IPS-NIHi11 (cell line): ENCODE measurements around the gene OR2Y1.
"Not testable (repeated sequence)": the region's sequence is repeated elsewhere in the genome, so short reads cannot be mapped to it uniquely, and the experiment has no call there.

Experiments used
- DNase-seq: peaks from one replicate; pipeline ENCODE4 v3.0.0; 2012; ENCODE audit warnings: mixed read lengths, low spot score

The OR2Y1 gene

GRCh38 chr5:180739271-180739670 is 587 bp downstream of the OR2Y1 start:
- no peak for DNase-seq

DNA sequence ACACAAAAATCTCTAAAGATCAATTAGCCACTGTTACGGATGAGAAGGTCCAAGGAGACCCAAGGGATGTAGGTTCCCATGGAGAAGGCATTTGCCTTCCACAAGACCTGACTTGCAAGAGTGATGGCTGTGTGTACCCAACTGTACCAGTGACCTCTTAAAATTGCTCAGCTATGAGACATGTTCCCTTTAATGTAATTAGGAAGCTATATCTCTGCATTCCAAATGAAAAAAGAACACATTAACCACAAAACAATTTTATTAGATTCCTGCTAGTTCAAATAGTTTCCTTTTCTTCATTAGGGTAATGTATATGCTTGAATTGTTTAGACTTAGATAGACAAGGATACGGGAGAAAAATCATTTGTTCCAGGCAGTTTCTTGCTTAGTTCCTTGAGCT is 3.3 kb downstream of the OR2Y1 start:
- no peak for DNase-seq

GRCh38 chr5:180724944-180725343 is 14.9 kb downstream of the OR2Y1 start:
- no peak for DNase-seq

DNA sequence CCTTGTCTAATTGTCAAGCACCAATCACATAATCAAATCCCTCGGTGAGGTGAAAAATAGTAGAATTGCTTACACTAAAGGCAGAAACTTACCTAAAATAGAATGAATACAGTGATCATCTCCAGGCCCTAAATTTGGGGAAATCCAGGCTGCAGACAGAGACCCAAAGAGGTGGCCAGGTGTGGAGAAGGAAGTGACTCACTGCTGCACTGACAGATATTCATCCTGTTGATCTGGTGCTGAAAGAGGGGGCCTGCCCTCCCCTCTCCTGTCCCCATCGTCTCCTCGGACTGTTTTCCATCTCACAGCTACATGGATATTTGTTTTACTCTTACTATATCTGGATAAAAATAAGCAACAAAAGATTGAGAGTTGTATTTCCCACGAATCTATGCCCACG is 15.9 kb downstream of the OR2Y1 start:
- no peak for DNase-seq

GRCh38 chr5:180720486-180720885 is 19.4 kb downstream of the OR2Y1 start:
- no peak for DNase-seq

DNA sequence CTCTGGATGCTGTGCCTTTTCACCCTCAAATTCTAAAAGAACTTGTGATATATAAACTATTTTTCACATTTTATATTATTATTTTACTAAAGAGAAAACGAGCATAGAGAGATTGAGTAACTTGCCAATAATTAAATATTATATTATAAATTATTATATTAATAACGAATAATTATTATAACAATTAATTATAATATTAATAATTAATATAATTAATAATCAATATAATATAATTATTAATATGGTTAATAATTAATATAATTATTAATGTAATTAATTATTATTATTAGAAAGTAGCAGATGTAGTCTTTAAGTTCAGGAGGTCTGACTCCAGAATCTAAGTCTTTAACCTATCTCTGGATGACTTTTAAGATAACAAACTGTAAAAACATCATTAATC is 20.1 kb downstream of the OR2Y1 start:
- DNase-seq: no peak

DNA sequence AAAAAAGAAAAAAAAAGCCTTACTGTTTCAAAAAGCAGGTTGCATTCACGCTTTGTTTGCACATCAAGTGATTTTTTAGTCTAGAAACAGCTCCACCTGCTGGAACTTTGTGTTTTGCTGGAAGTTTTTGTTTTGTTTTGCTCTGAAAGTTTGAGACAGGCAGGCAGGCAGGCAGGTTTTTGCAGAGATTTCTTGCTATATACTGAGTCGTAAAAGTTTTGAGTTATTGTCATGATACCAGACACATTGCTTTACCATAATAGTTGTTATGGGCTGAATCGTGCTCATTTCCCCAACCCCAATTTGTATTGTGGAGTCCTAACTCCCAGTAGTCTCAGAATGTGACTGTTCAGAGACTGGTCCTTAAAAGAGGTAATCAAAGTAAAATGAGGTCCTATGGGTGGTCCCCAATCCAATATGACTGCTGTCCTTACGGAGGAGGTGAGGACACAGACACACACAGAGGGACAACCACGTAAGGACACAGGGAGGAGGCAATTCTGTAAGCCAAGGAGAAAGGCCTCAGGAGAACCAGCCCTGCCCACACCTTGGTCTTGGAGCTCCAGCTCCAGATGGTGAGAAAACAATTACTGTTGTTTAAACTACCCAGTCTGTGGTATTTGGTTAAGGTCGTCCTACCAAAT is 20.9 kb downstream of the OR2Y1 start:
- peak; percentile 42 for DNase-seq

DNA sequence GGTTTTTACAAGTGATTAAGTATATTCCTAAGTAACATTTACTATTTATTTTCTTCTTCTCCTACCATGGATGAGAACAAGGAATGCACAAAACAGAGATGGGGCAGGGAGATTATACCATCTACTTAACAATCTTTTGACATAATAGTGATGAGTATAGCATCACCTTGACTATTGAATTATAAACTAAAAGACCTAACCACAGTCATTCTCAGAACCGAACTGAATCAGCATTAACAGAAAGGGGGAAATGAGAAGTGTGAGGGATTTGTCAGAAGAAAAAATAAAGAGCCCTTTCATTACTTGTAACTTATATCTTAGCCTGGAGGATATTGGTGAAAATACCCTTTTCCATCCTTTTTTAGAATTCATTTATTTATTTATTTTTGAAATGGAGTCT is 21.9 kb downstream of the OR2Y1 start:
- no peak for DNase-seq

- DNase-seq: no peak
Measured at GRCh38 chr5:180704362-180704761, 35.5 kb downstream of the OR2Y1 start.

DNA sequence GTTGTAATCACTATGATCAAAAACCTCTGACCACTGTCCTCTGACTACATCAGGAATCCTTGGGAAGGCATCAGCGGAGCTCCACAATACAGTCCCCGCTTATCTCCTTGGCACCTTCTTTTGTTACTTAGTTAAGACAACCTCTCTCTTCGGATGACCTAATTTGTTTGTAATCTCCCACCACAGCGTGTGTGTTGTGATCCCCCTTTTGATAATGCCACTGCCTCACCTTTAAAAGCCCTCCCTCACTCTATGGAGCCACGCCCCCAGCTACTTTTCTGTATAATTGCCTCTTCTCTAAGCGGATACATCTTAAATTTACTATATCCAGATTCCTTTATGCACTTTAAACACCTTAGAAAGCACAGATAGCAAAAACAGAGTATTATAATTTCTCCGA is 35.9 kb downstream of the OR2Y1 start:
- no peak for DNase-seq

DNA sequence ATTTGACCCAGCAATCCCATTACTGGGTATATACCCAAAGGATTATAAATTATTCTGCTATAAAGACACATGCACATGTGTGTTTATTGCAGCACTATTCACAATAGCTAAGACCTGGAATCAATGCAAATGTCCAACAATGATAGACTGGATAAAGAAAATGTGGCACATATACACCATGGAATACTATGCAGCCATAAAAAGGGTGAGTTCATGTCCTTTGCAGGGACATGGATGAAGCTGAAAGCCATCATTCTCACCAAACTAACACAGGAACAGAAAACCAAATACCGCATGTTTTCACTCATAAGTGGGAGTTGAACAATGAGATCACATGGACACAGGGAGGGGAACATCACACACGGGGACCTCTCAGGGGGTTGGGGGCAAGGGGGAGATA is 36.5 kb downstream of the OR2Y1 start:
- not testable (repeated sequence) for DNase-seq

DNA sequence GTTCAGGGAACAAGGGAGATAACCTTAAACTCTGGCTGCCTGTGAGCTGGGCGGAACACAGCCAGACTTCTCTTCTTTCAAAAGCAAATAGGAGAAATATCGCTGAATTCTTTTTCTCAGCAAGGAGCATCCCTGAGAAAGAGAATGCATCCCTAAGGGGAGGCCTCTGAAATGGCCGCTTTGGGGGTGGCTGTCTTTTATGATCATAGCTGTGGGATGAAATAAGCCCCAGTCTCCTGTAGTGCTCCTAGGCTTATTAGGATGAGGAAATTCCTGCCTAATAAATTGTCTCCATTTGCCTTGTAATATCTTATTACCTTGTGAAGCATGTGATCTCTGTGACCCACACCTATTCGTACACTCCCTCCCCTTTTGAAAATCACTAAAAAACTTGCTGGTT is 39.4 kb downstream of the OR2Y1 start:
- not testable (repeated sequence) for DNase-seq

DNA sequence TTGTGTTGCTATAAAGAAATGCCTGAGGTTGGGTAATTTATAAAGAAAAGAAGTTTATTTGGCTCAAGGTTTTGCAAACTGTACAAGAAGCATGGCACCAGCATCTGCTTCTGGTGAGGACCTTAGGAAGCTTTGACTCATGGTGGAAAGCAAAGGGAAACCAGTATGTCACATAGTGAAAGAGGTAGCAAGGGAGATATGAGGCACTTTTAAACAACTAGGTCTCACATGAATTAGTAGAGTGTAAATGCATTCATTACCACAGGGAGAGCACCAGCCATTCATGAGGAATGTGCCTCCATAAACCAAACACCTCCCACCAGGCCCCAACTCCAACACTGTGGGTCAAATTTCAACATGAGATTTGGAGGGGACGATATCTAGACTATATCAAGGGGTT is 40.8 kb downstream of the OR2Y1 start:
- DNase-seq: no peak

DNA sequence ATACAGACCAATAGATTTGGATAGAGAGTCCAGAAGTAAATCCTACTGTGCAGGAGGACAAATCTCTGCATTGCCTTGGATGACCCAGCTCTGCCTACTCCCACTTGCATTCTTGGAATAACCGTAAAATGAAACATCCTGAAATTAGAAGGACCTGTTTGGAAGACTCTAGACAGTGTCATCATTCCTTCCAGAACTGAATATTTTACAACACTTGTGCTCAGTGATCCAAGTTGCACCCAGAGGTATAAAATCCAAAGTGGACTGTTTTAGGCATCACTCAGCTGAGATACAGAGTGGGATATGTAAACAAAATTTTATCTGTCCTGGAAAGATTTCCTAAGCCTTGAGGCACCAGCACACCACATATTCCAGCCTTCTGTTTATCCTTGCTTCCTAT is 43.7 kb downstream of the OR2Y1 start:
- DNase-seq: no peak

GRCh38 chr5:180692429-180692828 is 47.4 kb downstream of the OR2Y1 start:
- no peak for DNase-seq

DNA sequence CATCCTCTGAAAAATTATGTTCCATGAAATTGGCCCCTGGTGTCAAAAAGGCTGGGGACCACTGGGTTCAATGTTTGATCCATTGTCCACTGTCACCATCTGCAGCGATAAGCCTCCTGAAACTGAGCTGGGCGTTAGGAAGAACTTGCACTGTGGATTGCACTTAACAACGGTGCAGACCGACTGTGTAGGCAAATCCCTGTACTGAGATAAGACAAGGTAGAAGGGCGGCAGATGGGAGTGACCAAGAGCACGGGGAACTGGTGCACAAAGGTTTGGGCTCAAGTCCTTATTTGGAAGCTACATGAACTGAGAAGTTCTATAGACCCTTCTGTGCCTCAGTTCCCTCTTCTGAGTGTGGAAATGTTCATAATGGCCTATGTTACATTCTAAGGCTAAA is 48.8 kb downstream of the OR2Y1 start:
- DNase-seq: no peak

DNA sequence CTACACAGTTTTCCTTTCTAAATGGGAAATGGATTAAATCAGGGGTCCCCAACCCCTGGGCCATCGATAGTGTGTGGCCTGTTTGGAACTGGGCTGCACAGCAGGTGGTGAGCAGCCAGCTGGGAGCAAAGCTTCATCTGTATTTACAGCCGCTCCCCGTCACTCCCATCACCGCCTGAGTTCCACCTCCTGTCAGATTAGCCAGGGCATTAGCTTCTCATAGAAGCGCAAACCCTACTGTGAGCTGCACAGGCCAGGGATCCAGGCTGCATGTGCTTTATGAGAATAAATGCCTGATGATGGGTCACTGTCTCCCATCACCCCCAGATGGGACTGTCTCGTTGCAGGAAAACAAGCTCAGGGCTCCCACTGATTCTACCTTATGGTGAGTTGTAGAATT is 49.3 kb downstream of the OR2Y1 start:
- DNase-seq: no peak

DNA sequence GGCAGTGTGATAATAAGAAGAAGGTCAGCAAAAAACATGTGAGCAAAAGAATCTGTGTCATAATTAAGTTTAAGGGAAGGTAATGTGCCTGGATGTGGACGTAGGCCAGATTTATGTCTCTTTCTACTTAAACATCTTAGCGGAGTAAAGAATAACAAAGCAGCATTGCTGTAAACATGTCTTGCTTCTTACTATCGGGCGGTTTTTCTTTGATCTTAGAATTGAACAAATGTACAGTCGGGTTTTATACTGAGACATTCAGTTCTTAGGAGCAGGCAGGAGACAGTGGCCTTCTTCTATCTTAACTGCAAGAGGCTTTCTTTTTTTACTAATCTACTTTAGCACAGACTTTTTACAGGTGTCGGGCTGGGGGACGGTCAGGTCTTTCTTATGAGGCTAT is 50.1 kb downstream of the OR2Y1 start:
- no peak for DNase-seq
